ENCODE measurements around the gene TTLL5. TPM values are rescaled to one million over a fixed set of nuclear protein-coding genes. Genes with fewer than 3 reads are reported as not detected.

The TTLL5 gene
- total and polyA plus RNA-seq, 7 donors, result 4.8 to 36.6 (median 17.9) TPM

GRCh38 chr14:75927564-75928087 lies 266.6 kb downstream of the TTLL5 start:
- intact Hi-C loops (cut with DNase I), result no loop called here
- no peak overlapping the region for H3K27ac ChIP-seq
- no peaks in the 10 kb centered on the region for H3K9me3 ChIP-seq
- TF ChIP-seq POLR2AphosphoS5 (IDR thresholded peaks at IDR 0.05) (no peak), CTCF (IDR thresholded peaks at IDR 0.05) (no peak), EP300 (IDR thresholded peaks at IDR 0.05) (no peak)
- no peak overlapping the region for H3K4me3 ChIP-seq
- H3K4me1 ChIP-seq, result peaks cover 0 to 10% (median 4%) of the 10 kb centered on the region in 4 donors
- H3K27me3 ChIP-seq, result no peaks in the 10 kb centered on the region
- DNase-seq, result no peak
- WGBS, 2 donors, result 76 to 84% methylated on average over 6 of the region's 6 CpGs
- H3K36me3 ChIP-seq, result no peaks in the 10 kb centered on the region

GRCh38 chr14:75928690-75929181 lies 267.7 kb downstream of the TTLL5 start:
- Histone ChIP-seq H3K27me3 (no peaks in the 10 kb centered on the region), H3K27ac (peak overlapping the region in 1 of 4 donors; percentile 6), H3K9me3 (no peaks in the 10 kb centered on the region), H3K4me3 (peak overlapping the region in 1 of 4 donors; percentile 12), H3K36me3 (no peaks in the 10 kb centered on the region), H3K4me1 (peaks cover 0 to 10% (median 4%) of the 10 kb centered on the region in 4 donors)
- TF ChIP-seq CTCF (IDR thresholded peaks at IDR 0.05) (no peak), POLR2A (IDR thresholded peaks at IDR 0.05) (no peak), POLR2AphosphoS5 (IDR thresholded peaks at IDR 0.05) (no peak), EP300 (IDR thresholded peaks at IDR 0.05) (no peak)
- intact Hi-C loops (cut with DNase I), result no loop called here
- no peak for DNase-seq
- 64 to 75% methylated on average over 5 of the region's 5 CpGs for WGBS, 2 donors

GRCh38 chr14:75933712-75934296 lies 272.8 kb downstream of the TTLL5 start:
- intact Hi-C loops (cut with DNase I), result no loop called here
- no peaks in the 10 kb centered on the region for H3K9me3 ChIP-seq
- no peak overlapping the region for H3K27ac ChIP-seq
- DNase-seq, result no peak
- no peak for TF ChIP-seq POLR2A (IDR thresholded peaks at IDR 0.05)
- no peak for TF ChIP-seq CTCF (IDR thresholded peaks at IDR 0.05)
- no peaks in the 10 kb centered on the region for H3K27me3 ChIP-seq
- 47 to 68% methylated on average over 2 of the region's 2 CpGs for WGBS, 2 donors
- no peaks in the 10 kb centered on the region for H3K36me3 ChIP-seq
- peaks cover 0 to 5% (median 1%) of the 10 kb centered on the region in 4 donors for H3K4me1 ChIP-seq
- no peak overlapping the region for H3K4me3 ChIP-seq

- TF ChIP-seq POLR2A (IDR thresholded peaks at IDR 0.05) (no peak), CTCF (IDR thresholded peaks at IDR 0.05) (no peak), POLR2AphosphoS5 (IDR thresholded peaks at IDR 0.05) (no peak), EP300 (IDR thresholded peaks at IDR 0.05) (no peak)
- no peak for DNase-seq
- intact Hi-C loops (cut with DNase I), result no loop called here
- WGBS, 2 donors, result 66 to 85% methylated on average over 2 of the region's 2 CpGs
- Histone ChIP-seq H3K4me1 (no peaks in the 10 kb centered on the region), H3K27me3 (no peaks in the 10 kb centered on the region), H3K27ac (no peak overlapping the region), H3K9me3 (no peaks in the 10 kb centered on the region), H3K4me3 (no peak overlapping the region), H3K36me3 (no peaks in the 10 kb centered on the region)
These were observed 274.1 kb downstream of the TTLL5 start for GRCh38 chr14:75934998-75935628.
